ENCODE data around the gene IL27RA. TPM values are rescaled to one million over a fixed set of nuclear protein-coding genes. Genes with fewer than 3 reads are reported as not detected.
A peak's percentile ranks its signal among the peaks of the same experiment; 100 is the strongest.
"Not testable (repeated sequence)": the region's sequence is repeated elsewhere in the genome, so short reads cannot be mapped to it uniquely, and the experiment has no call there.

IL27RA gene
- total RNA-seq, 1 donor from 2014 or later, result 5.6 TPM

GRCh38 chr19:14021474-14021873 lies 10.1 kb upstream of the IL27RA start:
- no peak for ATAC-seq
- no peak for DNase-seq (ENCODE audit: missing footprints)
- intact Hi-C loops (cut with DNase I), result no loop called here

DNA sequence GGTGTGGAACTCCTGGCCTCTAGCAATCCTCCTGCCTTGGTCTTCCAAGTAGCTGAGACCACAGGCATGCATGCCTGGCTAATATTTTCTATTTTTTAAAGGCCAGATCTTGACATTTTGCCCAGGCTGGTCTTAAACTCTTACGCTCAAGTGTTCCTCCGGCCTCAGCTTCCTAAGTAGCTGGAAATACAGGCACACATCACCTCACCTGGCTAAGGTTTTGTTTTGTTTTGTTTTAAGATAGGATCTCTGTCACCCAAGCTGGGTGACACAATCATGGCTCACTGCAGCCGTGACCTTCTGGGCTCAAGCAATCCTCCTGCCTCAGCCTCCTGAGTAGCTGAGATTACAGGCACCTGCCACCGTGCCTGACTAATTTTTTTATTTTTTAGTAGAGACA lies 9.1 kb upstream of the IL27RA start:
- intact Hi-C loops (cut with DNase I), result no loop called here

DNA sequence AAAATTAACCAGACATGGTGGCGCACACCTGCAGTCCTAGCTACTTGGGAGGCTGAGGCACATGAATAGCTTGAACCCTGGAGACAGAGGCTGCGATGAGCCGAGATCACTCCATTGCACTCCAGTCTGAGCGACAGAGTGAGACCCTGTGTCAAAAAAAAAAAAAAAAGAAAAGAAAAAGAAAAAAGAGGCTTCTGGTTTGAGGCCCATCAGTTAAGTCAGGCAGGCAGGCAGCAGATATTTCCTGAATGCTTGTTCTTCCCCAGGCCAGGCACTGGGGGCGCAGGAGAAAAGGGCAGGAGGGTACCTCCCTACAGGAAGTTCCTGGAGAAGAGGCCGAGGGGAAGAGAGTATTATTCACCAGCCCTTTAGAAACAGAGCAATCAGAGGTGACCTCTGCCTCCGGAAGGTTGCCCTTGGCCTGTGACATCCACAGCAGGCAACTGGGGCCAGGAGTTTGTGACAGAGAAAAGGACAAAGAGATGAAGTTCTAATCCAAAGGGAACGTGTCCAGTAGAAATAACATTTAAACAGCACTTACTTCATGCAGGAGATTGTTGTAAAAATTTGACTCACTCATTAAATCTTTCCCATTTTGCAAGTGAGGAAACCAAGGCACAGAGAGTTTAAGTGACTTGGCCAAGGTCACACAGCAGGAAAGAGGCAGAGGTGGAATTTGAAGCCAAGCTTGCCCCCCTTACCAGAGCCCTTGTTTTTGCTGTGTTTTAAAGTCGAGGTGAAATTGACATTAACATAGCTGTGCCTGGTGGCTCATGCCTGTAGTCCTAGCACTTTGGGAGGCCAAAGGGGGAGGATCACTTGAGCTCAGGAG lies 7.9 kb upstream of the IL27RA start:
- peak; percentile 62 for ATAC-seq
- DNase-seq (ENCODE audit: missing footprints), result no peak
- intact Hi-C loops (cut with DNase I), result no loop called here

More for the DNA sequence above, 9.1 kb upstream of the IL27RA start:
- ATAC-seq, result no peak
- DNase-seq (ENCODE audit: missing footprints), result no peak

- intact Hi-C loops (cut with DNase I); ATAC-seq; DNase-seq (ENCODE audit: missing footprints): not testable (repeated sequence)
These were observed 4.8 kb upstream of the IL27RA start for GRCh38 chr19:14026652-14027192.

GRCh38 chr19:14027856-14028450 lies 3.6 kb upstream of the IL27RA start, which contains the start of gene RLN3:
TSS of gene RLN3 (plus strand) at chr19:14028148. CDS start at chr19:14028205, 57 bp downstream.
- intact Hi-C loops (cut with DNase I), result no loop called here
- ATAC-seq (no peak), DNase-seq (ENCODE audit: missing footprints) (no peak)

- intact Hi-C loops (cut with DNase I), result no loop called here
- DNase-seq (ENCODE audit: missing footprints) (no peak), ATAC-seq (no peak)
These were observed 2.7 kb upstream of the IL27RA start for GRCh38 chr19:14028901-14029300.

DNA sequence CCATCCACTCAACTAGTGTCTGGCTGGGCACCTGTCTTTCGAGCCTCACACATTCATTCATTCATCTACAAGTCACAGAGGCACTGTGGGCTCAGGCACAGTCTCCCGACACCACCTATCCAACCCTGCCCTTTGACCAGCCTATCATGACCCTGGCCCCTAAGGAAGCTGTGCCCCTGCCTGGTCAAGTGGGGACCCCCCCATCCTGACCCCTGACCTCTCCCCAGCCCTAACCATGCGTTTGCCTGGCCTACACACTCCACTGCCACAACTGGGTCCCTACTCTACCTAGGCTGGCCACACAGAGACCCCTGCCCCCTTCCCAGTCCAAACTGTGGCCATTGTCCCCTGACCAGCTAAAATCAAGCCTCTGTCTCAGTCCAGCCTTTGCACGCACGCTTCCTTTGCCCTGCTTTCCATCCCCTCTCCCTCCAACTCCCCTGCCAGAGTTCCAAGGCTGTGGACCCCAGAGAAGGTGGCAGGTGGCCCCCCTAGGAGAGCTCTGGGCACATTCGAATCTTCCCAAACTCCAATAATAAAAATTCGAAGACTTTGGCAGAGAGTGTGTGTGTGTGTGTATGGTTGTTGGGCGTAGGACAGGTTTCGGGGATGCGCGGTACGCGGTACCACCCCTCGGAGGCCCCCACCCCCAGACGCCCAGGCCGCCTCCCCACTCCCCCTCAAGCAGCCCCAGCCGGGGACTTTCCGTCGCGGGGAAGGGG lies 404 bp upstream of the IL27RA start:
- DNase-seq (ENCODE audit: missing footprints), result no peak
- intact Hi-C loops (cut with DNase I), result no loop called here
- ATAC-seq, result no peak

- no peak for ATAC-seq
- intact Hi-C loops (cut with DNase I), result no loop called here
- DNase-seq (ENCODE audit: missing footprints), result no peak
These were observed 2.4 kb downstream of the IL27RA start for GRCh38 chr19:14033946-14034345.

GRCh38 chr19:14035159-14035558 lies 3.6 kb downstream of the IL27RA start:
- ATAC-seq; DNase-seq (ENCODE audit: missing footprints); intact Hi-C loops (cut with DNase I): not testable (repeated sequence)

DNA sequence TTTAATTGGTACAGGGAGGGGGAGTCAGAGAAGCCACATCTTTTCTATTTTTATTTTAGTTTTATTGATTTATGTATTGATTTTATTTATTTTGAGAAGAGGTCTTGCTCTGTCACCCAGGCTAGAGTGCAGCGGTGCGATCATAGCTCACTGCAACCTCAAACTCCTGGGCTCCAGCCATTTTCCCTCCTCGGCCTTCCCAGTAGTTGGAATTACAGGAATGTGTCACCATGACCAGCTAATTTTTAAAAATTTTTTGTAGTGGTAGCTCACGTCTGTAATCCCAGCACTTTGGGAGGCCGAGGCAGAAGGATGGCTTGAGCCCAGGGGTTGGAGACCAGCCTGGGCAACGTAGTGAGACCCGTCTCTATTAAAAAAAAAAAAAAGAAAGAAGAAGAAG lies 4.1 kb downstream of the IL27RA start:
- ATAC-seq (no peak), DNase-seq (ENCODE audit: missing footprints) (no peak)
- intact Hi-C loops (cut with DNase I), result no loop called here

DNA sequence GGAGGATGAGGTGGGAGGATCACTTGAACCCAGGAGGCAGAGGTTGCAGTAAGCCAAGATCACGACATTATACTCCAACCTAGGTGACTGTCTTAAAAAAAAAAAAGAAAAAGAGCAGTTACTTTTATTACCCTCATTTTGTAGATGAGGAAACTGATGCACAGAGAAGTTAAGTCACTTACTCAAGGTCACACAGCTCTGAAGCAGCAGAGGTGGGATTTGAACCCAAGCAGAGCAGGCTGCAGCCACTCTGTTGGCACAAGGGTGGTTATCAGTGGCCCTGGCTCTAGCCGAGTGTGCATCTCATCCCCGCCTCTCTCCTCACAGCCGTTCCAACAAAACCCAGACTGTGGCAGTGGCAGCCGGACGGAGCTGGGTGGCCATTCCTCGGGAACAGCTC lies 7.6 kb downstream of the IL27RA start:
- intact Hi-C loops (cut with DNase I), result no loop called here
- ATAC-seq (no peak), DNase-seq (ENCODE audit: missing footprints) (no peak)

GRCh38 chr19:14042659-14043608 lies 11.4 kb downstream of the IL27RA start:
- ATAC-seq, result peak; percentile 88
- intact Hi-C loops (cut with DNase I), result loop anchor here (2.0 kb wide), 1 partner anchor 162 kb away; no protein-coding TSS in a partner anchor
- DNase-seq (ENCODE audit: missing footprints), result not testable (repeated sequence)

- DNase-seq (ENCODE audit: missing footprints); intact Hi-C loops (cut with DNase I); ATAC-seq: not testable (repeated sequence)
These were observed 16.3 kb downstream of the IL27RA start for GRCh38 chr19:14047866-14048265.

DNA sequence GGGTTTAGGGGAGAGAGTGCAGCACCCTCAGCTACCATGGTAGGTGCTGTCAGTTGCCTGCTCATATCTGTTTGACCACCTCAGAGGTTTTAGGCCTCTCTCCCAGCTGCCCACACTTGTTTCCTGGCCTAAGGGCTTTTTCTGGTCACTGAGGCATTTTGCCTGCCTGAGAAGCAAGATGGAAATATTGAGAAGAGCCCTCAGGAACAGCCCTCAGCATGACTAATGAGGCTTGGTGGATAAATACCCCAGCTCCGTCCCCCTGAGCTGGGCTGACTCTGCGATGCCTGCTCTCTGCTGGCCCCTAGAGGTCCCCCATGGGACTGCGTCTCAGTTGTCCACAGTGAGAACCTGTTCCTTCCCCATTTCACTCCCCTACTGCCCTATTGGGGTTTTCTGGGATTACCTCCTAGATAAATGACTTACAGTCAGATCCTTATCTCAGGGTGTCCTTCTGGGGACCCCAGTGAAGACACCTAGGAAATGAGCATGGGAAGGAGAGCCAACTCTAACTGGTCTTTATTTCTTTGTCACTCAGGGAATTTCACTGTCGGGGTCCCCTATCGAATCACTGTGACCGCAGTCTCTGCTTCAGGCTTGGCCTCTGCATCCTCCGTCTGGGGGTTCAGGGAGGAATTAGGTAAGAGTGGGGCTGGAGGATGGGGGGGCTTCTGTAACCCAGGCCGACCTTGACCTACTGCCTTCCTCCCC lies 17.0 kb downstream of the IL27RA start:
- intact Hi-C loops (cut with DNase I), result no loop called here
- ATAC-seq (peak; percentile 50), DNase-seq (ENCODE audit: missing footprints) (peak; percentile 80)

GRCh38 chr19:14050512-14050911 lies 18.9 kb downstream of the IL27RA start:
- ATAC-seq, result no peak
- intact Hi-C loops (cut with DNase I), result no loop called here
- no peak for DNase-seq (ENCODE audit: missing footprints)

- intact Hi-C loops (cut with DNase I); DNase-seq (ENCODE audit: missing footprints); ATAC-seq: not testable (repeated sequence)
These were observed 19.4 kb downstream of the IL27RA start for GRCh38 chr19:14050961-14051360.

DNA sequence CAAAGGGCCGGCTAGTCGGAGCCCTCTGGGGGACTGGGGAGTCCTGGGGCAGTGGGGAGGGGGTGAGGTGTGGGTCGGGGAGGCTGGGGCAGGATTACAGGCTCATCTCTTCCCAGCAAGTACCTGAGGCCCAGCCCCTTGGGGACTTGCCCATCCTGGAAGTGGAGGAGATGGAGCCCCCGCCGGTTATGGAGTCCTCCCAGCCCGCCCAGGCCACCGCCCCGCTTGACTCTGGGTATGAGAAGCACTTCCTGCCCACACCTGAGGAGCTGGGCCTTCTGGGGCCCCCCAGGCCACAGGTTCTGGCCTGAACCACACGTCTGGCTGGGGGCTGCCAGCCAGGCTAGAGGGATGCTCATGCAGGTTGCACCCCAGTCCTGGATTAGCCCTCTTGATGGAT lies 20.4 kb downstream of the IL27RA start:
- ATAC-seq (no peak), DNase-seq (ENCODE audit: missing footprints) (no peak)
- intact Hi-C loops (cut with DNase I), result no loop called here

GRCh38 chr19:14052470-14052869 lies 20.9 kb downstream of the IL27RA start:
- intact Hi-C loops (cut with DNase I), result no loop called here
- ATAC-seq (no peak), DNase-seq (ENCODE audit: missing footprints) (no peak)

Data from Right ventricle myocardium inferior (tissue), 1 donor.